Measurements from ENCODE around the gene CST9.
"Not testable (repeated sequence)": the region's sequence is repeated elsewhere in the genome, so short reads cannot be mapped to it uniquely, and the experiment has no call there.

The CST9 gene

DNA sequence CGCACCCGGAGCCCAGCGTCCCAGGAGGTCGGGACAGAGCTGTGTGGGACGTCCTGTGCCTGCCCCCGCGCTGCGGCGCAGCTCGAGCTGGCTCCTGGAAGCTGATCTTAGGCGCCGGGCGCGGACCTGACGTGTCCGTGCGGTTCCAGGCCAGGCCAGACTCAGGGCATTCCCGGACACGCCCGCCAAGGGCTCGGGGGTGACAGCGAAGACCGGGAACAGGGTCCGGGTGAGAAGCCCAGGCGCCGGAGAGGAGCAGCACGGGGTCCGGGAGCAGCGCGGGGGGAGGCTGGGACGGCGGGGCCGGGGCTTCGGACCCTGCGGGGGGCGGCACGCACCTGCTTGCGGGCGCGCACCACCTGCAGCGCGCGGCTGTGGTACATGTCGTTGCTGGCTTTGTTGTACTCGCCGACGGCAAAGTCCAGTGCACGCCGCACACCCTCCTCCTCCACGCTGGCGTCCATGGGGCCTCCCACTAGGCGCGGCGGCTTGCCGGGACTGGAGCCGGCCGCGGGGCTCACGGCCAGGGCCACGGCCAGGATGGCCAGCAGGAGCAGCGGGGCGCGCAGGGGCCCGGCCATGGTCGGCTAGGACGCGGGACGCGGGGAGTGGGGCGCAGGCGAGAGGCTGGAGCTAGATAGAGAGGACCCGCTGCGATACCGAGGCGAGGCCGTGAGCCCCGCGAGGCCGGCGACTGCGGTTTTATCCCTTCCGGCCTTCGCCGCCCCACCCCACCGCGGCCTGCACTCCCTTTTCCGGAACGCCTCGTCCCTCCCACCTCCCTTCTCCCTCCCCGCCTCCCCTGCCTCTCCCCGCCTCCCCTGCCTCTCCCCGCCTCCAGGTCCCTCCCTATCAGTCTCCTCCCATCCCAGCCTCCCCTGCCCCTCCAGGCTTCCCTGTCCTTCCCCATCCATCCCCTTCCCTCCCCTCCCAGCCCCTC is 31.8 kb upstream of the CST9 start, which contains the start of gene CST3:
Gene CST3 (minus strand): TSS at position 674 of the 940 bp plus-strand sequence. CDS start 93 bp downstream, at position 581.
- peak; percentile 44 for DNase-seq (ENCODE audit: low read depth)

- DNase-seq (ENCODE audit: low read depth): no peak
These were observed 31.2 kb upstream of the CST9 start for GRCh38 chr20:23636908-23637281.

- DNase-seq (ENCODE audit: low read depth): no peak
These were observed 30.6 kb upstream of the CST9 start for GRCh38 chr20:23636182-23636907.

DNA sequence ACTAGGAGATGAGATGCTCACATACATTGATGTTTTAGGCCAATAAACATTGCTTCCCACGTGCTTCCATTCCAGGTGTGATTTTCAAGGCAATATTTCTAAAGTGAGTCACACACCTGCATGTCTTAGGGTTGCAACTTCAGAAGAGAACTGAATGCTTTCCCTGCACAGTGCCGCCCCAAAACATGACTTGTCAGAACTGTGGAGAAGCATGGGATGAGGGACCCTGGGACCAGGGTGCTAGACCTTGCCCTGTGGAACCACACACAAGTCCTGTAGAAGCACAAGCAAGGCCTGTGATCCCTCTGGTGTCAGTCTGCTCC is 30.0 kb upstream of the CST9 start:
- not testable (repeated sequence) for DNase-seq (ENCODE audit: low read depth)

DNA sequence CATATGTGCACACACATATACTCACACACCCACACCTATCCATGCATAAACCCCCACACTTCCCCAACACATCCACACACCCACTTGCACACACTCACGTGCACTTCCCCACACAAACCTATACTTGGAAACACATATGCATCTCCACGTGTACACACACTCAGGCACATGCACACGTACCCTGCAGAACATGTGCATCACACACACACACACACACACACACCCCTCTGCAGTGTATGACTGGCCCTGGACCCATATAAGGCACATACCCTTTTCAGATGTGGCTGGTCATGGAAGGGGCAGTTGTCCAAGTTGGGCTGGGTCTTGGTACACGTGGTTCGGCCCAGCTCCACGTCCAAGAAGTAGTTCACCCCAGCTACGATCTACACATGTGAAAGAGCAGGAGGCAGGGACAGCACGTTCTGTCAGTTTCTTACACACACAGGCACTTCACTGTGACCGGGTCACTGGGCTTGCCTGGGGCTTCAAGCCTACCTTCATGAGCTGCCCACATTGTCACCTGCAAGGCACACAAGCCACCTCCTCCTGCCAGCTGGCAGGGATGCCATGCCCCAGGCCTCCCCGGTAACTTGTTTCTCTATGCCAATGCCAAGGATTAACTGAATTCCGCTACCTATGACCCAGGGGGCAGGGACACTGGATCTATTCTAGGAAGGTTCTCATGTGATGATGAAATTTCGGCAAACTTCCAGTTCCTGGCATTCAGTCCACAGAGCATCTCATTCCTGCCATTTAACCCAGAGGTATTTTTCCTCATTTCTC is 29.5 kb upstream of the CST9 start:
- DNase-seq (ENCODE audit: low read depth): no peak

DNA sequence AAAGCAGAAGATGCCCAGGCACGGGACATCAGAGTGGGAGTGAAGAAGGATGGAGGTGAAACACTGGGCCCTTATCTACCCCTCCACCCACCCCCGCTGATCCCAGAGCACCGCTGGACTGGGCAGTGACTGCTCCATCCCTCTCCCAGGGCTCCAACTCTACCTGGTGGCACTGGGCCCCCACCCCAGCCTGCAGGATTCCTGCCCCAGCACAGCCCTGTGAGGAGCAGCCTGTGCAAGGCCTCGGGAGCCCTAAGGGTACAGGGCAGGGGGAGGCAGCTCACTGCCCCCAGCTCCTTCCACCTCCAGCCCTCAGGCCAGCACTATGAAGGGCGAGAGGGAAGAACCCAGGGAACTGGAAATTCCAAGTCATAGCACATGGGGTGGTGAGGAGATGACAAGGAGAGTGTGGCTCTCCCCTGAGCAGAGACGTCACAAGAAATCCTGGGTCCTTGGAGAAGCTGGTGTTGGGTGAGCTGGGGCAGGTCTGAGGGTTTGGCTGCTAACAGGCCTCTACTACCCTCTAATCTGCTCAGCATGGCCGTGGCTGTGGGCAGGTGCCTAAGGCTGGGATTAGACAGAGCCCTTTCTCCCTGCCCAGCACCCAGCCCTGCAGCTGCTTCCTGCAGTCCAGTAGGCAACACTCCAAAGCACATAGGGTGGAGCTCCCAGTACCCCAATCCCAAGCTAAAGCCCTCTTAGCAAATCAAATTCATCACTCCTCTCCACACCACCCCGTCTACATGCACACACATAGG is 28.5 kb upstream of the CST9 start:
- DNase-seq (ENCODE audit: low read depth): no peak

DNA sequence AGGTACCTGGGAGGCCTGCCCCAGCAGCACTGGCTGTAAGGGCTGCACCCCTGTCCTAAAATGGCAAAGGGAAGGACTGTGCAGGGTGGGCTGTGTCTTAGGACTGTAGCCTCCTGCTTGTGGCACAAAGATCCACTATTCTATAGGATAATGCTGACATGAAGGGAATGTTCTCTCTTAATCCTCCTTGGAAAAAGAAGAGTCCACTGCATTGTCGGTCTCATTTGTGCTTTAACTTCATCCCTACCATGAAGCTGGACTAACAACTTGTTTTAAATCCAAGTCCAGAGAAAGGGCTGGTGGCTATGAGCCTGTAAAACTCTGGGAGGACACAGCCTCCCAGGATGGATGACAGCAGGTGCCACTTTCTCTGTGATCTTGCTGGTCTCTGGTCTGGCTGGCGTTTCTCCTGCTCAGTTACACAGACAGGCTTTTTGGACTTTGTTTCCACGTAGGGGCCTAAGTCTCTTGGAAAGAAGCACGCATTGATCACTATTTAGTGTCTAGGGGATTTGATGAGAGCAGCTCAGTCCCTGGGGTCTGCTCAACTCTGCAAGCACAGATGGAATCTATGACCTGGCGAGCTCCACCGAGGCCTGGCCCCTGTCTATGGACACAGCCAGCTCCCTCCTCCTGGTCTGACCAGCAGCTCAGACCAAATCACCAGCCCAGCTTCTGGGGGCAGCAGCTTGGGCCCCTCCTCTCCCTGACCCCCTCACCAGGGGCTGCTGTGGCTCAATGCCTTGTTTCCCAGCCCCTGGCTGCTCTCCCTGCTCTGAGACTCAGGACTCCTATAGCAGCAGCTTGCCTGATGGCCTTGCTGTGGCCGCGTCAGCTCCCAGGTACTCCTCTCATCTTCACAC is 27.2 kb upstream of the CST9 start:
- DNase-seq (ENCODE audit: low read depth): no peak

GRCh38 chr20:23631981-23632710 is 26.4 kb upstream of the CST9 start:
- DNase-seq (ENCODE audit: low read depth): no peak

DNA sequence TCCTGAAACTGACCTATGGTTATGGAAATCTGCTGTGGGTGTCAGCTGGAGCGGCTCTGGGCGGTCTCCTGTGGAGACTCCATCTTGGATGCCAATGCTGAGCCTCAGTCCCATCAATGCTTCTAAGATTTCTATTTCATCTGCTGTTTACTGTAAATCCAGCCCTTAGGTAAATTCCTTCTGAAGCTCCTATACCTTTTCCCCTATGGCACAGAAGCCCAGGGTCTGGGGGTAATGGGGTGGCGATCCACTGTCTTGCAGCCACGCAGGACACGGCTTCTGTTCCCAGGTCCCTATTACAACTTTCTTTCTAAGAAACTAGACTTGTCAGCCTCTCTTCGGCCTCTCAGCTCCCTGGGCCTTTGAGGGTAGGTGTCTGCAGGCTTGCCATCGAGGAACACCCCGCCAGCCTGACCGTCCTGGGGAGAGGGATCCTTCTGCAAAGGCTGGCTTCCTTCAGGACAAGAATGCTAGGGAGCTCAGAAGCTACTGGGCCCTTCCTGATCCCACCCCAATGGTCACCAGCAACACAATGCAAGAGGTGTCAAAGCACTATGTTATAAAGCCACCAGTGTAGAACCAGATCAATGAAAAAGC is 25.6 kb upstream of the CST9 start:
- no peak for DNase-seq (ENCODE audit: low read depth)

GRCh38 chr20:23630392-23630849 is 24.7 kb upstream of the CST9 start:
- DNase-seq (ENCODE audit: low read depth): no peak

DNA sequence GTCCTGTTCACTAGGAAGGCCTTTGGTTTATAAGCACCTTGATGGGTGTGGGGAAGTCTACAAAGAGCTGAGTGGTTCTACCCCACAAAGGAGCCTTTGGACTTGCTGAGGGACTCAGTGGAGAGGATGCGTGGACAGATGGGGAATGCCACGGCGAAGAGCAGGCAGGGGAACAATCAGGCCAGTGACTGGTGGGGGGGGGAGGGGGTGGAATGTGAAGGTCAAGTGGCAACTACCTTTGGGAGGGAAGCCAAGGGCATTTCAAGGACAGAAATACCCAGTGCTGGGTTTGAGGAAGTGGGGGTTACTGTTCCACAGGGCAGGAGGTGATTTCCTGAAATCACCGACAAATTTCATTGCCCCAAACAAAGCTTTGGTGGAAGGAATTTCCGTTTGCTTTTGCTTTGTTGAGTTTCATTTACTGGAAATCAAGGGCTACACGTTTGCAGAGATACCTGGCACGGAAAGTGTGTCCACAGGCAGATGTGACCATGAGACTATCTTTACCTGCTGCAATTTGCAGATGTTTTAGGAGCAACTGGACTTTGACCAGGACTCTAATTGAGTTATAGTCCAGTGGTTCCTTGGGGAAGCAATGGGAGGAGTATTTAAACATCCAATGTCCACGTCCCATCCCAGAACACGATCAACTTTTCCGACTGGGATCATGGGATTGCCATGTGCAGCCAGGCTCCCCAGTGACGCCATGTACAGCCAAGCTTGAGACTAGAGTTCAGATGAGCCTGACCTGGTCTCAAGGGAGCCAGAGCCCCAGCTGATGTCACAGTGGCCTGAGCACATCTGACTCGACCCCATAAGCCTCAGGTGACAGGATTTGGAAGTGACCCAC is 24.1 kb upstream of the CST9 start:
- no peak for DNase-seq (ENCODE audit: low read depth)

GRCh38 chr20:23629017-23629541 is 23.4 kb upstream of the CST9 start:
- DNase-seq (ENCODE audit: low read depth): peak; percentile 62

- DNase-seq (ENCODE audit: low read depth): no peak
These were observed 22.8 kb upstream of the CST9 start for GRCh38 chr20:23628402-23629016.

DNA sequence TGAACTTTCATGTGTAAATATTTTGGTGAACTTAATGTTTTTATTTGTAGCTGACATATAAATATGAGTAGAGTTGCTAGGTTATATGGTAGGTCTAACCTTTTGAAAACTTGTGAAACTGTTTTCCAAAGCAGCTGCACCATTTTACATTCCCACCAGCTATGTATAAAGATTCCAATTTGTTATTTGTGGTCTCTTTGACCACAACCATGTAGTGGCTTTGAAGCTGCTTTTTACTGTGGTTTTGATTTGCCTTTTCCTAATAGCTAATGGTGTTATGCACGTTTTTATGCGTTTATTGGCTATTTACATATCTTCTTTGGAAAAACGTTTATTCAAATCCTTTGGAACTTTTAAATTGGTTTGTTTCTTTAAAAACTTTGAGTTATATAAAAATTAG is 21.8 kb upstream of the CST9 start:
- no peak for DNase-seq (ENCODE audit: low read depth)

DNA sequence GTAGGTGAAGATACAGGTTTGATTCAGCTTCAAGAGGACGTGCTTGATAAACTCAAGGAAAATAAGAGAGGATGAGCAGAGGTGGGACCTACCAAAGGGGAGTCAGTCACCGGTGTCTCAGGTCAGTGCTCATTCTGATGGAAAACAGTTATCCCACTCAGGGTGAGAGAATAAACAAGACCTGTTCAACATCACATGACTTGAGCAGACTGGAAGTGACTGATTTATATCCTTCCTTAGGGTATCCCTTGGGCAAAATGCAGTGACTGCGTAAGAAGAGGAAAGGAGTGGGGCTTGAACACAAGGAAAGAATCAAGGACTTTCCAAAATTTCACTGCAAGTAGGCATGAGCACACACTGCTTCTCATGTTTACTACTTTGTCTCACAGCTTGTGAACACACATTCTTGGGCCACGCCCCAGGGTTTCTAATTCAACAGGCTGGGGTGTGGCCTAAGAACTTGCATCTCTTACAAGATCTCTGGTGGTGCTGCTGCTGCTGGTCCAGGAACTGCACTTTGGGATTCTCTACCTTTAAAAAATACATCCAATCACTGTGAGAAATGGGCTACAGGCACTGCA is 20.4 kb upstream of the CST9 start:
- no peak for DNase-seq (ENCODE audit: low read depth)

GRCh38 chr20:23625236-23625964 is 19.7 kb upstream of the CST9 start:
- no peak for DNase-seq (ENCODE audit: low read depth)

DNA sequence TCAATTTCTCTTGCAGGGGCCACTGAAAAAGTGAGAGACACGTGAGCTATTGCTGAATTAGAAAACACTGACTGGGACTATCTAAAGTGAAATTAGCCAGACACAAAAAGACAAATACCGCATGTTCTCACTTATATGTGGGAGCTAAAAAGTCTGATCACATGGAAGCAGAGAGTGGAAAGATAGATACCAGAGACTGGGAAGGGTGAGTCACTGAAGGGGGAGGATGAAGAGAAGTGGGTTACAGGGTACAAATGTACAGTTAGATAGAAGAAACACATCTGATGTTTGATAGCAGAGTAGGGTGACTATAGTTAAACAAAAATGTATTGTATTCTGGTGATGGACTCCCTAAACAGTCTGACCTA is 18.6 kb upstream of the CST9 start:
- no peak for DNase-seq (ENCODE audit: low read depth)
